MV-4-11 (cell line): ENCODE measurements around the gene CD22.
"Not testable (repeated sequence)": the region's sequence is repeated elsewhere in the genome, so short reads cannot be mapped to it uniquely, and the experiment has no call there.

ENCODE experiments used
- DNase-seq: peaks from one replicate; lab custom pipeline; 2025; lab: John Stamatoyannopoulos, UW

The CD22 gene

DNA sequence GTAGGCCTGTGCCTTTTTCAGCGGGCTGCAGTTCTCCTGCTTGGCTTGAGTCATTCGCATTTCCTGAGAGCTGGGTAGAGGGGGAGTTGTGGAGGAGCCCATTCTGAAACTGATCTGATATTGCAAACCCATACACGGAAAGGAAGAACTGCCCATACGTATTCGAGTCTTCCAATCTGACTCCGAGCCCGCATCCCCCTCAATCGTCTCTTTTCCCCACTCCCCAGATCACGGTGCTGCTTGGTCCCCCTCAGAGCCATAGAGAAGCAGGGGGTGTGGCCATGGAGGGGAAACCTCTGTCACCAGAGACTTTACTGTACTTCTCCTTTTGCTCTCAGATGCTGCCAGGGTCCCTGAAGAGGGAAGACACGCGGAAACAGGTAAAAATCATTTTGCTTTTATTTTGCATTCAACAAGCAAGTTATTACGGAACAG, at the start of gene CD22:
Gene CD22 (plus strand): TSS at position 337 of the 435 bp plus-strand sequence. CDS start 2,854 bp downstream, outside the sequence.
- peak; percentile 64 for DNase-seq

DNA sequence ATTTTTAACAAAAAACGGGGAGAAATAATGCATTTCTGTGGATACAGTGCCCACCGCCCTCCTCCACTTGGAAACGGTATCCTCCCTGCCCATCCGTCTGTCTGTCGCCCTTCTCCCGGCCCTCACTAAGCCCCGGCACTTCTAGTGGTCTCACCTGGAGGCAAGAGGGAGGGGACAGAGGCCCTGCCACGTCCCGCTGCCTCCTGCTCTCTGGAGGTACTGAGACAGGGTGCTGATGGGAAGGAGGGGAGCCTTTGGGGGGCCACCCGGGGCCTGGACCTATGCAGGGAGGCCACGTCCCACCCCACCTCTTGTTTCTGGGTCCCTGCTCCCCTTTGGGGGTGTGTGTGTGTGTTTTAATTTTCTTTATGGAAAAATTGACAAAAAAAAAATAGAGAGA, 49.6 kb upstream of the CD22 start:
- DNase-seq, result no peak

DNA sequence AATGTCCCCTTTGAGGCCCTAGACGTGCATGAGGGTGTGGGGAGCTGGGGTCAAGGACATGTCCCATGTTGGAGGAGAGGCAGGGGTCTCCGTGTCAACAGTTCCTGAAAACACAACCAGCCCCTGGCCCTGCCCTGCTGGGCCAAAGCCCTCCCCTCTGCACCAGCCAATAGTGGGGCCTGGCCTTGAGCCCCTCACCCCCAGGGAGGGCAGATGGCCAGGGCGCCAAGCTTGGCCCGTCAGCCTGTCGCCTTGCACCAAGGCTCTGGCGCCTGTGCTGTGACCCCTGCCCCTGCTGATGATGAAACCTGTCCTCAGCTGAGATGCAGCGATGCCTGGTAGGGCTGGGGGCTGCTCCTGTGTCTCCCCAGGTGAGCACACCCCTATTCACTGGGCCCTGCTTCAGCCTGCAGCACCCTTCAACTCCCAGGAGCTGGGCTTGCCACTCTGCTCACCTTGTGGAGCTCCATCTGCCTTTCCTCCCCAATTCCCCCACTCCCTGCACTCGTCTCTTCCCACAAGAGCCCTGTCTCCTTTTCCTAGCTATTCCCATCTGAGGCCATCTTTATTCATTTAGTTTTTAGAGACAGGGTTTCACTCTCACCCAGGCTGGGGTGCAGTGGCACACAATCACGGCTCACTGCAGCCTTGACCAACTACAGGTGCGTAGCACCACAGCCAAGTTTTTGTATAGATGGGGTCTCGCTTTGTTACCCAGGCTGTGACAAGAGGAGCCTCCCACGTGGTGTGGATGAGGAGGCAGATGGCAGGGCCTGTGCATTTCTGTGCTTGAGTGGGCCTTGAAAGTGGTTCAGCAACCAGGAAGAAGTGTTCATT, 48.8 kb upstream of the CD22 start:
- DNase-seq, result no peak

DNA sequence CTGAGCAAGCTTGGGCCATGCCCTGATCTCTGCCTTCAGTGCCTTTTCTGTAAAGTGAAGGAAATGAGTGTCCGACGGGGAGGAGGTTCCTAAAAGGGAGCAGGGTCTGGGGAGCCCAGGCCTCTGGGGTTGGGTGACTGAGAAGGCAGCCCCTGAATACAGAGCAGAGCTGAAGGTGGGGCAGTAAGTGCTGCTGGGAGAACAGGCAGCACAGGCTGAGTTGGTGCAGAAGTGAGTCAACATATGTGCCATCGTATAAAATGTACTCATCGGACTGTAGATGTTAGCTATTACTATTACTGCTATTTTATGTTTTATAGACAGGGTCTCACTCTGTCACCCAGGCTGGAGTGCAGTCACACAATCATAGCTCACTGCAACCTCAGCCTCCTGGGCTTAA, 47.7 kb upstream of the CD22 start:
- DNase-seq, result no peak

DNA sequence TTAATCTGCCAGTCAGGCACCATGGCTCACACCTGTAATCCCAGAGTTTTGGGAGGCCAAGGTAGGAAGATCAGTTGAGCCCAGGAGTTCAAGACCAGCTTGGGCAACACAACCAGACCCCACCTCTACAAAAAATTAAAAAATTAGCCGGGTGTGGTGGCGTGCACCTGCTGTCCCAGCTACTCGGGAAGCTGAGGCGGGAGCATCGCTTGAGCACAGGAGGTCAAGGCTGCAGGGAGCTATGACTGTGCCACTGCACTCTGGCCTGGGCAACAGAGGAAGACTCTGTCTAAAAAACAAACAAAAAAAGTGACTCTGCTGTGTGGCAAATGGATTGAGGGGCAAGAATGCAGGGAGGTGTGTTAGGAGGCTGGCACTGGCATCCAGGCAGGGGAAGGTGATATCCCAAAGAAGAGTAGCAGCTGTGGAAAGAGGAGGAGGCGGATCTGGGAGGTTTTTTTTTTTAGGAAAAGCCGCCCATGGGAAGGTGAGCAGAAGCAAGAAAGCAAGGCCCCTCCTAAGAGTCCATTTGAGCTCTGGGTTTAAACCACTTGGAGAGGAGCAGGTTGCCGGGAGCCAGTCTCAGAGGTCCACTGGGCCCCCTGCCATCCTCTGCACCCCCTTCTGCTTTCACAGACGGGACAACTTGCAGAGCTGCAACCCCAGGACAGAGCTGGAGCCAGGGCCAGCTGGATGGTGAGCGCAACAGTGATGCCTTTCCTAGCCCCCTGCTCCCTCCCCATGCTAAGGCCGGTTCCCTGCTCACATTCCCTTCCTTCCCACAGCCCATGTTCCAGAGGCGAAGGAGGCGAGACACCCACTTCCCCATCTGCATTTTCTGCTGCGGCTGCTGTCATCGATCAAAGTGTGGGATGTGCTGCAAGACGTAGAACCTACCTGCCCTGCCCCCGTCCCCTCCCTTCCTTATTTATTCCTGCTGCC, 44.6 kb upstream of the CD22 start:
- DNase-seq, result no peak

DNA sequence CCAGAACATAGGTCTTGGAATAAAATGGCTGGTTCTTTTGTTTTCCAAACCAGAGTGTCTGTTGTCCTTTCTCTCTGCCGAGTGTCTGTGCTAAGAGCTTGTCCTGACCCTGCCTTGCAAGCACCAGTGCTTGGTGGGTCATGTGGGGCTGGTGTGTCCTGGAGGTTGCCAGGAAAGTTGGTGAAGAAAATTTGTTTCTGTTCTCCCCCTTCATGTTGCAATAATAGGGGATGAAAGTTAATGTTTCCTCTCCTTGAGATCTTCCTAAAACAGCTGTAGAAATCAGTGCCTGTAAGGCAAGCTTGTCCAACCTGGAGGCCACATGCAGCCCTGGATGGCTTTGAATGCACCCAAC, 43.9 kb upstream of the CD22 start:
- no peak for DNase-seq

DNA sequence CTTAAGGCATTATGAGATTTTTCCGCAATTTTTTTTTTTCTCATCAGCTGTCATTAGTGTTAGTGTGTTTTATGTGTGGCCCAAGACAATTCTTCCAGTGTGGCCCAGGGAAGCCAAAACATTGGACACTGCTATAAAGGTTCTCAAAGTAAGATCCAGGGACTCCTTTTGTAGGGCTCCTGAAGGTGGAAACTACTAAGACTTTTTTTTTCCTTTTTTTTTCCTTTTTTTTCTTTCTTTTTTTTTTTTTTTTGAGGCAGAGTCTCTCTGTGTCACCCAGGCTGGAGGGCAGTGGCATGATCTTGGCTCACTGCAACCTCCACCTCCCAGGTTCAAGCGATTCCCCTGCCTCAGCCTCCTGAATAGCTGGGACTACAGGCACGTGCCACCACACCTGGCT, 43.5 kb upstream of the CD22 start:
- not testable (repeated sequence) for DNase-seq

DNA sequence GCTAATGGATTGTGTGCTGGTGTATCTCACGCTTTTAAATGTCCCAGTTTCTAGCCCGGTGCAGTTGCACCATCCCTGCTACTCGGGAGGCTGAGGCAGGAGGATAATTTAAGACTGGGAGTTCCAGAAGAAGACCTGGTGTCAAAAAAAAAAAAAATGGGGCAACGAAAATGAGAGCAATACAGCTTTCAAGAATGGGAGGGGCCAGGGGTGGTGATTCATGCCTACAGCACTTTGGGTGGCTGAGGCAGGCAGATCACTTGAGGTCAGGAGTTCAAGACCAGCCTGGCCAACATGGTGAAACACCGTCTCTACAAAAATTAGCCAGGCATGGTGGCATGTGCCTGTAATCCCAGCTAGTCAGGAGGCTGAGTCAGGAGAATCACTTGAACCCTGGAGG, 42.9 kb upstream of the CD22 start:
- peak; percentile 65 for DNase-seq

DNA sequence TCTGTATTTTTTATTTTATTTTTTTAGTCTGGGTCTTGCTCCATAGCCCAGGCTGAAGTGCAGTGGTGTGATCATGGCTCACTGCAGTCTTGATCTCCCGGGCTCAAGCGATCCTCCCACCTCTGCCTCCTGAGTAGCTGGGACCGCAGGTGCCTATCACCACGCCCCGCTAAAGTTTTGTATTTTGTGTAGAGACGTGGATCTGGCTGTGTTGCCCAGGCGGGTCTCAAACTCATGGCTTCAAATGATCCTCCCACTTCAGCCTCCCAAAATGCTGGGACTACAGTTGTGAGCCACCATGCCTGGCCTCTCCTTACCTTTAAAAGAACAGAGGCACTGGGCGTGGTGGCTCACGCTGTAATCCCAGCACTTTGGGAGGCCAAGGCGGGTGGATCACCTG, 41.3 kb upstream of the CD22 start:
- DNase-seq, result no peak

DNA sequence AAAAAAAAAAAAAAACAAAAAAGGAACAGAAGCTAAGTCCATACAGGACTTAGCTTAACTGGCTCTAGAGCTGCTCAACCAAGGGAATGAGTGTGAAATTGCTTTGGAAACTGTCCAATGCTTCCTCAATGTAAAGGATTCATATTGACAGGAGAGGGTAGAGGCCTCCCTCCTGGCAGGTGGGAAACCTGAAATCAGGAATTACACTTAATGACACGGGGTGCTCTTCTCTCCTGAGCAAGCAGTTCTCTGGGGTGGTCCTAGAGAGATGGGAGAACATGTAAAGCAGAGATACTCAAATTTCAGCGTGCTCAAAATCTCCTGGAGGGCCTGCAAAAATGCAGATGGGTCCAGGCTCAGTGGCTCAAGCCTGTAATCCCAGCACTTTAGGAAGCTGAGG, 40.7 kb upstream of the CD22 start:
- DNase-seq, result no peak

DNA sequence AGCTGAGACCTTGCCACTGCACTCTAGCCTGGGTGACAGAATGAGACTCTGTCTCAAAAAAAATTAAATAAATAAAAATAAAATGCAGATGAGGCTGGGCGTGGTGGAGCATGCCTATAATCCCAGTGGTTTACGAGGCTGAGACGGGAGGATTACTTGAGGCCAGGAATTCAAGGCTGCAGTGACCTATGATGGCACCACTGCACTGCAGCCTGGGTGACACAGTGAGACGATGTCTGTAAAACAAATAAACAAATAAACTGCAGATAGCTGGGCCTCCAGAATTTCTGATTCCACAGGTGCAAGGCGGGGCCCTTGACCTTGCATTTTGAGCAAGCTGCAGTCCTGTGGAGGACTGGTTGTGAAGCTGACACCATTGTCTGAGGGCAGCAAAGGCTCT, 40.1 kb upstream of the CD22 start:
- DNase-seq, result no peak

DNA sequence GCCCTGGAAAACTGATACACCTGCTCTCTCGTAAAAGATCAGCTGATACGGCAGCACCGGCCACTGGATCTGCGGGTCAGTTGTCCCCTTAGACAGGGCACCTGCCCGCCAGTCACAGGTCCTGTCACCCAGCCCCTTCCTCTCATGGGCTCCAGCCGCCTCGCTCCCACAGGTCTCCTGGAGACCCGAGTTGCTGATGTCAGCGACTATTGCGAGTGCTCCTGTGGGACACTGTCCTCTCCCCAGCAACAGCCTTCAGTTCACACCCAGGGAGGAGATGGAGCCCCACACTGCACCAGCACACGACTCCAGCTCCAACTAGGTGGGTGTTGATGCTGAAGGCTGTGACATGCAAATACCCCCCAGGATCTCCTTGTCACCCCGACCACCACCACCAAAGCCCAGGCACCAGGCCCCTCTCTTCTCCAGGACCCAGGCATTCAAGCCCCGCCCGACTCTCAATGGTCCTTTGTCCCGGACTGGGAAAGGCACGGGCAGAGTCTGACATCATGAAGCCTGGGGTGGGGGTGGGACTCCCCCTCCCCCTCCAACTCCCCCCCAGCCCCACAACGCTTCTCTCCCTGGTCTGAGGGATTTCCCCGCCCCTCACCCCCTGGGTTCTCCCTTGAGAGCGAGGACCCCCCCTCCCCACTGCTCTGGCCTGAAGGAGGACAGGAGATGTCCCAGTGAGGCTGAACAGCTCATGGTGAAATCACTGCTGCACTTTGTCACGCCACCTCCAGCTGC, 38.4 kb upstream of the CD22 start:
- DNase-seq, result no peak

DNA sequence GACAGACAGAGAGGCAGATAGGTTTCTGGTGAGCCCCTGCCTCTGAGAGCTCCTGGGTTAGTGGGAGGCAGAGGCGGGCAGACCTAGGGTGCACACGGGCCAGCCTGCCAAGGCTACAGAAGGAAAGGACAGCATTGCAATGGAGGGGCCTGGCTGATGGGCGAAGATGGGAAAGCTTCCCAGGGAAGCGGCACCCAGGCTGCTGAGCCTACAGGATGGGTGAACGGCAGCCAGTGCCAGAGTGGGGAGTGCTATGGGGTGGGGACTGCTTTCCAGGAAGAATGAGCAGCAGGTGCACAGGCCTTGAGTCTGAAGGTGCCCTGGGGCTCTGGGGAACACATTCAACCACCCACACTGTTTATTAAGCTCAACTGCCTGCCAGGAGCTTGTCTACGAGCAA, 37.7 kb upstream of the CD22 start:
- DNase-seq, result no peak

DNA sequence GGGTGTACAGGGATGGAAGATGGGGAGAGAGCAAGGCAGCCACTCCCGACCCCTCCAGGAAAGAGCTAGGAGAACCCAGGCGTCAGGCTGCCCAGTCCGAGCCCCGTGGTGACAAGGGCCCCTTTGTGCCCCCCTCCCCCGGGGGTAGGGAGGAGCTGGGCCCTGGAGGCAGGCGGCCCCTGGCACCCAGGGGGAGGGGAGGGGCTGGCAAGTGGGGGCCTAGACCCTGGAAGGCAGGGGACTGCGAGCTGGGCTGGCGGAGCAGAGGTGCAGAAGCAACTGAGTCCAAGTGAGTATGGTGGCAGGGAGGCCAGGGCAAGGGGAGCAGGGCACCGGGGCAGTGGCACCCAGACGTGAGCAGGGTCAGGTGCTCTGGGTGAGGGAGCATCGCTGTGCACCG, 37.1 kb upstream of the CD22 start, which contains the start of gene MAG:
Gene MAG (plus strand): TSS at position 246 of the 400 bp plus-strand sequence. CDS start 3,248 bp downstream, outside the sequence.
- DNase-seq, result no peak

DNA sequence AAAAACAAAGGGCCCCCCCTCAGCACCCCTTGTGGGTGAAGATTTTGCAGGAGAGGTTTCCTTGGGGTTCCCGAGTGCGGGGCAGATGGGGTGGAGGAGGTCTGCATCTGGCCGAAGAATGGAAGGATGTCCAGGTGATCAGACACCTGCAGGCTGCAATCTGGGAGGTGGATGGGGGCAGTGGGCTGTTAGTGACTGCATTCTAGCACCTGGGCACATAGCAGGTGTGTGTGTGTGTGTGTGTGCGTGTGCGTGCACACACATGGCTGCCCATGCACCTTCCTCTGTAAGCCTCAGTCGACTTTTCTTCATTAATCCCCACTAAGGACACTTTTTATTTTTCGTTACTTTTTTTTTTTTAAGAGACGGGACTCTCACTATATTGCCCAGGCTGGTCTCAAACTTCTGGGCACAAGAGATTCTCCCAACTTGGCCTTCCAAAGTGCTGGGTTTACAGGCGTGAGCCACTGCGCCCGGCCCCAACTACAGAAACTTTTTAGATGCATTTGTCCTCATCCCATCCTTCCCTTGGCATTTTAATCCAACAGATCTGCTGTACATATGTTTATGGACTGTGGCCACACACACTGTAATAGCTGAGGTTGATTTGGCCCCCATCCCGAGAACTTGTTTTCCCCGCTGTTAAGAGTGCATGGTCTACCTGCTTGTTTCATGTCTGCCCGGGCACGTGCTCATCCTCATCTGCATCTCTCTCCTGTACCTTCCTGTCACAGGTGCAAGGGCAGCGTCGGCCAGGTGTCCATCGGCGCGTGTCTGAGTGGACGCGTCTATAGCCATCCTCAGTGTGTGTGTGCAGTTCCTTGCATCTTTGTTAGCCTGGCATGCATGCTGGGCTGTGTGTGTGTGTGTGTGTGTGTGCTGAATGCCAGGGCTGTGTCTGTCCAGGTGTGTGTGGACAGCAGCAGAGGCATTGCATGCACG, 36.3 kb upstream of the CD22 start:
- DNase-seq, result no peak

DNA sequence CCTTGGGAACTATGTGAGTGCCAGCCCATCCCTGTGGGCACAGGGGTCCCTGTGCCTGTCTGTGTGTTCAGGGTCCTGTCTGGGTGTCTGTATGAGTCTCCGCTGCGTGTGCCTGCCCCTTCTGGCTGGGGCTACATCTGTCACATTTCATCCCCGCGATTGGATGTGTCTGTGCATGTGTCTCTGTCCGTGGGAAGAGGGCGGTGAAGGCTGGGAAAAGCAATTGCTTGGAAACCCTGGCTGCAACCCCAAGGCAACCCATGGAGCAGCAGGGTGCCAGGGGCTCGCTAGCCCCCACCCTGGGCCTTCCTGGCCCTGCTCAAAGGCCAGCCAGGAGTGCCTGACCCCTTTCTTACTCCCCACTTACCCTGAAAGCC, 35.6 kb upstream of the CD22 start:
- DNase-seq, result no peak

DNA sequence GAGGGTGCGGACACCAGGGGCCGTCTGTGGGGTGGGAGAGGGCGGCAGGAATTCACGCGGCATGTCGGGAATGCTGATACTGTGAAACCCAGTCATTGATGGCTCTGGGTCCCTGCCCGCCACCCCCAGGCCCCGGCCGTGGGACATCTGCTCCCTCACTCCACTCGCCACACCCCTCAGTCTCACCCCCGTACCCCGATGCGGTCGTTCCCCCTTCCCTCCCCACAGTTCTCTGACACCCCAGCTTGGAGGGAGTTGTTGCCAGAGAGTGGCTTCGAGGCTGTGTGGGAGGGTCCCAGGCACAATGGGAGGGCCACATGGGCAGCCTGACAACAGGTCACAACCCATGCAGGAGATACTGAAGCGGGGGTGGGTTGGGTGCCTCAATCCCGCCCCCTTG, 35.2 kb upstream of the CD22 start:
- DNase-seq, result no peak

DNA sequence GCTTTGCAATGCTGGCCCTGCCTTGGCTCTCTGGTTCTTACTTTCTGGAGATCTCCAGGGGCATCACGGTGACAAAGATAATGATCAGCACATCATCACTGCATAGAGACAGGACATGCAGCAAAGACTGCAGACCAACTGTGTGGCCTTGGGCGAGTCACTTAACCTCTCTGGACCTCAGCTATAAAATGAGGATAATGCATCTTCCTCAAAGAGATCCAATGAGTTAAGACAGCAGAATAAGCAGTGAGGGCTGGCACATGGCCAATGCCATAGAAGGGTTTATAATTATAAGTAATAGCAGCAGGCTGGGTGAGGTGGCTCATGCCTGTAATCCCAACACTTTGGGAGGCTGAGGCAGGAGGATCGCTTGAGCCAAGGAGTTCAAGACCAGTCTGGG, 34.7 kb upstream of the CD22 start:
- no peak for DNase-seq

DNA sequence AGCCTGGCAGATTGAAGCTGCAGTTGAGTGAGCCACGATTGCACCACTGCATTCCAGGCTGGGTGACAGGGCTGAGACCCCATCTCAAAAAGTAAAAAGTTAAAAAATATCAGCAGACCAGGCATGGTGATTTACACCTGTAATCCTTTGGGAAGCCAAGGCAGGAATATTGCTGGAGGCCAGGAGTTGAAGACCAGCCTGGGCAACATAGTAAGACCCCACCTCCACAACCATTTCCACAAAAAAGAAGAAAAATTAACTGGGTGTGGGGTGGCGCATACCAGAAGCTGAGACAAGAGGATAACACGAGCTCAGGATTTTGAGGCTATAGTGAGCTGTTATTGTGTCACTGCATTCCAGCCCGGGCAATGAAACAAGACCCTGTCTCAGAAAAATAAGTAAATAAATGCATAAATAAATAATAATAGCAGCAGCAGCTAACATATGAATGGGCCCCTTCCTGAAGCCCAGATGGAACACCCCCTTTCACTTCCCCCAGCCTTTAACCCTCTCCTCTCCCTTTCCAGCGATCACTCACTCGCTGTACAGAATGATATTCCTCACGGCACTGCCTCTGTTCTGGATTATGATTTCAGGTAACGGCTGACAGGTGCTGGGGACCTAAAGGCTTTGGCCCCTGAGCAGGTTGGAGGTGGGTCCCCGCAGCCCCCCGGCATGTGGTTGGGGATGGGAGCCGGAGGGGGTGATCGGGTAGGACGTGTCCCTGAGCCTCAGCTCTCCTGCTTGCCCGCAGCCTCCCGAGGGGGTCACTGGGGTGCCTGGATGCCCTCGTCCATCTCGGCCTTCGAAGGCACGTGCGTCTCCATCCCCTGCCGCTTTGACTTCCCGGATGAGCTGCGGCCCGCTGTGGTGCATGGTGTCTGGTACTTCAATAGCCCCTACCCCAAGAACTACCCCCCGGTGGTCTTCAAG, 33.9 kb upstream of the CD22 start:
- DNase-seq, result no peak
